ENCODE measurements around the gene DAPK1.

DAPK1 gene

DNA sequence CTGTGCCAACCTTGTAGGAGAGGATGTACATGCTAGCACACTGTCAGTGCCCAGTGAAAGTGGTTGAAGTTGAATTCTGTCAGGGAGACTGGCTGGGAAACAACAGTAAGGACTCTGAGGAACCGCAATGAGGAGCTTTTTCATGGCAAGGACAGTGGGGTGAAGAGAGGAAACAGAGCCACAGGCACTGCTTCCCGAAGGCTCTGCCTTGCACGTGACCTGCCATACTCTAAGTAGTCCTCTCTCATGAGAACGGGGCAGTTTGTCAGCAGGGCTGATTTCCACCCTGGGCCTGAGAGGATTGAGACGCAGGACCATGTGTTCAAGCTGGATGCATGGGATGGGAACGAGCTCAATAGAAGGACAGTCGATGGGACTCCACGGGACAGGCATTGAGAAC lies 121.7 kb downstream of the DAPK1 start:
- H3K14ac ChIP-seq (ENCODE audit: low read length): no peak overlapping the region
- no peak overlapping the region for H3K9ac ChIP-seq (ENCODE audit: low read length)
- DNase-seq: no peak
- no peak overlapping the region for H3K23ac ChIP-seq (ENCODE audit: low read length)
- peaks cover 4 to 8% of the 10 kb centered on the region in 2 experiments for H3K4me1 ChIP-seq (ENCODE audit: control insufficient read depth in 1 of 2, insufficient read depth in 2 of 2, low read length in 2 of 2)
- WGBS (ENCODE audit: extremely low coverage, insufficient coverage, insufficient read length): no CpG with 5 or more reads among the region's 8 CpGs
- no peak overlapping the region for H2AFZ ChIP-seq (ENCODE audit: insufficient read depth, low read length, poor library complexity)
- peaks cover 2 to 9% of the 10 kb centered on the region in 2 experiments for H3K36me3 ChIP-seq (ENCODE audit: control insufficient read depth in 1 of 2, insufficient read depth in 2 of 2, low read length in 2 of 2)
- H3K4me3 ChIP-seq (ENCODE audit: low read depth, low read length): no peak overlapping the region
- H3K79me1 ChIP-seq (ENCODE audit: low read length): no peaks in the 10 kb centered on the region
- H3K79me2 ChIP-seq (ENCODE audit: control insufficient read depth, insufficient read depth, low read length, poor library complexity): no peaks in the 10 kb centered on the region
- no peak overlapping the region for H2BK5ac ChIP-seq (ENCODE audit: low read depth, low read length, poor library complexity)
- H4K12ac ChIP-seq (ENCODE audit: low read depth, low read length): no peak overlapping the region
- no peaks in the 10 kb centered on the region for H3K27me3 ChIP-seq (ENCODE audit: insufficient read depth, low read length)
- H3K18ac ChIP-seq (ENCODE audit: low read length): no peak overlapping the region
- peaks cover 2% of the 10 kb centered on the region for H3K9me3 ChIP-seq (ENCODE audit: insufficient read depth, low read depth, low read length)
- no peak overlapping the region for H3K4me2 ChIP-seq (ENCODE audit: low read length)
- no peak overlapping the region for H2BK120ac ChIP-seq (ENCODE audit: insufficient read depth, low read length, poor library complexity)
- no peak overlapping the region for H2AK5ac ChIP-seq (ENCODE audit: low read length)
- no peak overlapping the region for H3K27ac ChIP-seq (ENCODE audit: low read depth, low read length)
- no peak overlapping the region for H3K4ac ChIP-seq (ENCODE audit: low read depth, low read length)
- H4K91ac ChIP-seq (ENCODE audit: low read depth, low read length): no peak overlapping the region
- no peak overlapping the region for H4K8ac ChIP-seq (ENCODE audit: low read depth, low read length)
- no peak overlapping the region for H2BK12ac ChIP-seq (ENCODE audit: low read length)

GRCh38 chr9:87620731-87621322 lies 123.2 kb downstream of the DAPK1 start:
- no peak overlapping the region for H4K8ac ChIP-seq (ENCODE audit: low read depth, low read length)
- no peak overlapping the region for H2AFZ ChIP-seq (ENCODE audit: insufficient read depth, low read length, poor library complexity)
- H3K27me3 ChIP-seq (ENCODE audit: insufficient read depth, low read length): no peaks in the 10 kb centered on the region
- H3K27ac ChIP-seq (ENCODE audit: low read depth, low read length): no peak overlapping the region
- peaks cover 2% of the 10 kb centered on the region for H3K9me3 ChIP-seq (ENCODE audit: insufficient read depth, low read depth, low read length)
- no peak for DNase-seq
- no peaks in the 10 kb centered on the region for H3K79me2 ChIP-seq (ENCODE audit: control insufficient read depth, insufficient read depth, low read length, poor library complexity)
- no peak overlapping the region for H3K18ac ChIP-seq (ENCODE audit: low read length)
- H3K14ac ChIP-seq (ENCODE audit: low read length): no peak overlapping the region
- no peak overlapping the region for H4K91ac ChIP-seq (ENCODE audit: low read depth, low read length)
- no peak overlapping the region for H2AK5ac ChIP-seq (ENCODE audit: low read length)
- H3K79me1 ChIP-seq (ENCODE audit: low read length): no peaks in the 10 kb centered on the region
- no peak overlapping the region for H2BK5ac ChIP-seq (ENCODE audit: low read depth, low read length, poor library complexity)
- H3K4ac ChIP-seq (ENCODE audit: low read depth, low read length): no peak overlapping the region
- no peak overlapping the region for H3K4me2 ChIP-seq (ENCODE audit: low read length)
- no CpG with 5 or more reads among the region's 4 CpGs for WGBS (ENCODE audit: extremely low coverage, insufficient coverage, insufficient read length)
- no peak overlapping the region for H3K4me3 ChIP-seq (ENCODE audit: low read depth, low read length)
- H3K36me3 ChIP-seq (ENCODE audit: control insufficient read depth in 1 of 2, insufficient read depth in 2 of 2, low read length in 2 of 2): peaks cover 3 to 13% of the 10 kb centered on the region in 2 experiments
- no peak overlapping the region for H3K23ac ChIP-seq (ENCODE audit: low read length)
- H4K12ac ChIP-seq (ENCODE audit: low read depth, low read length): no peak overlapping the region
- H3K4me1 ChIP-seq (ENCODE audit: control insufficient read depth in 1 of 2, insufficient read depth in 2 of 2, low read length in 2 of 2): peaks cover 3 to 4% of the 10 kb centered on the region in 2 experiments
- no peak overlapping the region for H3K9ac ChIP-seq (ENCODE audit: low read length)
- no peak overlapping the region for H2BK120ac ChIP-seq (ENCODE audit: insufficient read depth, low read length, poor library complexity)
- no peak overlapping the region for H2BK12ac ChIP-seq (ENCODE audit: low read length)

DNA sequence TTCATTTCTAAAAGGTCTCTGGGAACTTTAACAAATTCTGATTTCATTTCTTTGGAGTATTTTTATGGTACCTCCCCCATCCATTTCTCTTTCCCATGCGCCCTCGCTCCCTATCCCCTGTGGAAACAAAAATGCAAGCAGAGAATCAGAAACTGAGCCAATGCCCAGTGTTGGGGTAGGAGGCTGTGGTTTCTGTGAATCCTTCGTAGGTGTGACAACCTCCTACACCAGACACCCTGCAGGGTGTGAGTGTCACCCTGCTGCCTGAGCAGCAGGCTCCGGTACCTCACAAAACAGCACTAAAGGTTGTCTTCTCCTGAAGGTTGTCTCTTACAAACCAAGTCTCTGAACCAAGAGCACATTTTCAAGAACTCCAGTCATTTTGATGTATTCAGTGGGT lies 124.4 kb downstream of the DAPK1 start:
- Histone ChIP-seq H4K8ac (ENCODE audit: low read depth, low read length) (no peak overlapping the region), H2AK5ac (ENCODE audit: low read length) (no peak overlapping the region), H3K18ac (ENCODE audit: low read length) (no peak overlapping the region), H2BK5ac (ENCODE audit: low read depth, low read length, poor library complexity) (no peak overlapping the region), H3K4me2 (ENCODE audit: low read length) (no peak overlapping the region), H4K91ac (ENCODE audit: low read depth, low read length) (no peak overlapping the region), H3K27me3 (ENCODE audit: insufficient read depth, low read length) (no peaks in the 10 kb centered on the region), H3K23ac (ENCODE audit: low read length) (no peak overlapping the region), H3K36me3 (ENCODE audit: control insufficient read depth in 1 of 2, insufficient read depth in 2 of 2, low read length in 2 of 2) (peaks cover 3 to 13% of the 10 kb centered on the region in 2 experiments), H3K14ac (ENCODE audit: low read length) (no peak overlapping the region), H3K27ac (ENCODE audit: low read depth, low read length) (no peak overlapping the region), H2AFZ (ENCODE audit: insufficient read depth, low read length, poor library complexity) (no peak overlapping the region), H3K79me1 (ENCODE audit: low read length) (no peaks in the 10 kb centered on the region), H2BK12ac (ENCODE audit: low read length) (no peak overlapping the region), H3K9me3 (ENCODE audit: insufficient read depth, low read depth, low read length) (peaks cover 2% of the 10 kb centered on the region), H2BK120ac (ENCODE audit: insufficient read depth, low read length, poor library complexity) (no peak overlapping the region), H3K9ac (ENCODE audit: low read length) (no peak overlapping the region), H3K4ac (ENCODE audit: low read depth, low read length) (no peak overlapping the region), H3K4me3 (ENCODE audit: low read depth, low read length) (no peak overlapping the region), H3K79me2 (ENCODE audit: control insufficient read depth, insufficient read depth, low read length, poor library complexity) (peaks cover 1% of the 10 kb centered on the region), H3K4me1 (ENCODE audit: control insufficient read depth in 1 of 2, insufficient read depth in 2 of 2, low read length in 2 of 2) (no peaks in the 10 kb centered on the region), H4K12ac (ENCODE audit: low read depth, low read length) (no peak overlapping the region)
- DNase-seq: no peak
- no CpG with 5 or more reads among the region's 4 CpGs for WGBS (ENCODE audit: extremely low coverage, insufficient coverage, insufficient read length)

- no peak overlapping the region for H2AK5ac ChIP-seq (ENCODE audit: low read length)
- no peak overlapping the region for H4K91ac ChIP-seq (ENCODE audit: low read depth, low read length)
- H3K4me3 ChIP-seq (ENCODE audit: low read depth, low read length): no peak overlapping the region
- no peak overlapping the region for H3K14ac ChIP-seq (ENCODE audit: low read length)
- H2BK5ac ChIP-seq (ENCODE audit: low read depth, low read length, poor library complexity): no peak overlapping the region
- no peak overlapping the region for H3K23ac ChIP-seq (ENCODE audit: low read length)
- no peaks in the 10 kb centered on the region for H3K79me1 ChIP-seq (ENCODE audit: low read length)
- no peak overlapping the region for H2AFZ ChIP-seq (ENCODE audit: insufficient read depth, low read length, poor library complexity)
- no peak overlapping the region for H3K27ac ChIP-seq (ENCODE audit: low read depth, low read length)
- H3K9me3 ChIP-seq (ENCODE audit: insufficient read depth, low read depth, low read length): peaks cover 2% of the 10 kb centered on the region
- no CpG with 5 or more reads among the region's 2 CpGs for WGBS (ENCODE audit: extremely low coverage, insufficient coverage, insufficient read length)
- H3K27me3 ChIP-seq (ENCODE audit: insufficient read depth, low read length): no peaks in the 10 kb centered on the region
- H3K18ac ChIP-seq (ENCODE audit: low read length): no peak overlapping the region
- H3K9ac ChIP-seq (ENCODE audit: low read length): no peak overlapping the region
- peak in 1 of 2 donors; percentile 19 for DNase-seq
- H3K36me3 ChIP-seq (ENCODE audit: control insufficient read depth in 1 of 2, insufficient read depth in 2 of 2, low read length in 2 of 2): peaks cover 2 to 11% of the 10 kb centered on the region in 2 experiments
- H3K4me2 ChIP-seq (ENCODE audit: low read length): no peak overlapping the region
- peaks cover 3% of the 10 kb centered on the region in 2 experiments for H3K4me1 ChIP-seq (ENCODE audit: control insufficient read depth in 1 of 2, insufficient read depth in 2 of 2, low read length in 2 of 2)
- H2BK12ac ChIP-seq (ENCODE audit: low read length): no peak overlapping the region
- H4K8ac ChIP-seq (ENCODE audit: low read depth, low read length): no peak overlapping the region
- H3K79me2 ChIP-seq (ENCODE audit: control insufficient read depth, insufficient read depth, low read length, poor library complexity): peaks cover 1% of the 10 kb centered on the region
- no peak overlapping the region for H4K12ac ChIP-seq (ENCODE audit: low read depth, low read length)
- H2BK120ac ChIP-seq (ENCODE audit: insufficient read depth, low read length, poor library complexity): no peak overlapping the region
- no peak overlapping the region for H3K4ac ChIP-seq (ENCODE audit: low read depth, low read length)
Observed at GRCh38 chr9:87622923-87623322, 125.3 kb downstream of the DAPK1 start.

Measured in trophoblast cell (in vitro differentiated cells and primary cell).